SW480 (cell line): Measurements from ENCODE around the gene CCN6.
A peak's percentile ranks its signal among the peaks of the same experiment; 100 is the strongest.
"Not testable (repeated sequence)": the region's sequence is repeated elsewhere in the genome, so short reads cannot be mapped to it uniquely, and the experiment has no call there.

Experiments
- DNase-seq: peaks from one replicate; pipeline ENCODE4 v3.0.0-alpha.2; 2016; ENCODE audit warnings: low spot score

The CCN6 gene

DNA sequence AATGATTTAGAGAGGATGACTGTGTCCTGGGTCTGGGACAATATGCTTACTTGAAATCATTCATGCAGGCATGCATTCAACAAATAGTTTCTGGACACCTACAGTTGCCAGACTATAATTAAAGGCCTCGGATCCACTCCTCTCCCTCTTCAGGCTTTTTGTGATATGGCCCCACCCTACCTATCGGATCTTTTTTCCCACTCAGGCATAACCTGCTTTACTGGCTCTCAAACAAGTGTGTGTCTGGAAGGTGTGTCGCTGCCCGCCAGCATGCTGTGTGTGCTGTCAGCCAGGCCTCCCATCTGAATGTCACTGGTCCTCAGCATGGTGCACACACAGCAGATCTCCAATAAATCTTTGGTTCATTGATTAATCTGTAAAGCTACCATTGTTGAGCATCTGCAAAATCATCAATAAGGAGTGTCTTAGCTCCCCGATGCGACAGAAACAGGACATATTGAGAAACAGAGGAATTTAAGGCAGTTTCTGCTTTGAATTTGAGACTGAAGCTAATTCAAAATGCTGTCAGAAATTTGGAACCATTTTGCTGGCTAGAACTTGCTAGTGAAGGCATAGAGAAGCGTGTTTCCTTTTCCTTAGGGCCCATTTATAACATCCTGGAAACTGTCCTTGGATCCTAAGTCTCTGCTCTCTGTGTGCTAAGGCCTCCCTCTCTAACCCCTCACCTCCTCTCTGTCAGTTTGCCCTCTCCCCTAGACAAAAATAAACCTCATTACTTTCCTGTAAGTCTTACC, 23.5 kb upstream of the CCN6 start:
- no peak for DNase-seq

DNA sequence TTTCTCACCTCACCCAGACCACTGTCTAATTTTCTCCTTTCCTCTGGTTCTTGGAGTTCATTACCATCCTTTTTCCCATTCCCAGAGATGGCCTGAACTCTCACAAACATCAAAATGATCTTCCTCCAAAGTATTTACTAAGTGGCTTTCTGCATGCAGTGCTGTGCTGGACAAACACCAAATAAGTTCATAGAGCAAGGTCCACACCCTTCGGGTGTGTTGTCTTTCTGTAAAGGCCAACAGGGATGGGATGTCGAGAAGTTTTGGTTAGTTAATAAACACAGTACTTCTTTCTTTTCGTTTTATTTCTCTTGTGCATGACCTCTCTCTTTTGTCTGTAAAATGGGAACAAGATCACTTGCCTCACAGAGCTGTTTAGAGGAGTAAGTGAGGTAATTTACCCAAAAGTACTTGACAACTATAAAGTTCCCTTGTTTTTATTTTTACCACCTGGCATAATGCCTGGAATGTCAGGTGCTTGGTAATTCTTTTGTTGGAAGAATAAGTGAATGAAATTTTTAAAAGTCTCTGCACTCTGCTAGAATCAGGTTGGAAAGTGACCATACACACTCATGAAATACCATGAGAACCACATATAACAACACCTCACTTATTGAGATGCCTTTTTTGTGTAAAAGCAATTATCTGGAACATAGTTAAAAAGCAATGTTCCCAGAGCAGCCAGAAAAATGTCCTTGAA, 22.8 kb upstream of the CCN6 start:
- no peak for DNase-seq

DNA sequence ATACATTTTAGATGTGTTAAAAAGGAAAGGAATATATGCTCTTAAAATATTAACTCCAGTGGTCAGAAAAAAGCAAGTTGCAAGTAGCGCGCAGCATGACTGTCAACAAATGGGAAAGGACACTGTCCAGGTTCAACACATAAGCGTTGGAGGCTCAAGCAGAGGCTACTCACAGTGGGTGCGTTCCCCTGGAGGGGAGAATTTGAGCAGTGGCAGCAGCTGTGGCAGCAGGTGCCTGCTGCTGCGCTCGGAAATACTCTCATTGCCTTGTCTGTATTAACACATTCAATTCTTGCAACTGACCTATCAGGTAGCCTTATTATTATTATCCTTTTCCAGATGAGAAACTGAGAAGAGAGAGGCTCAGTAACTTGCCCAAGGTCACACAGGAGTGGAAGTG, 21.9 kb upstream of the CCN6 start:
- no peak for DNase-seq

DNA sequence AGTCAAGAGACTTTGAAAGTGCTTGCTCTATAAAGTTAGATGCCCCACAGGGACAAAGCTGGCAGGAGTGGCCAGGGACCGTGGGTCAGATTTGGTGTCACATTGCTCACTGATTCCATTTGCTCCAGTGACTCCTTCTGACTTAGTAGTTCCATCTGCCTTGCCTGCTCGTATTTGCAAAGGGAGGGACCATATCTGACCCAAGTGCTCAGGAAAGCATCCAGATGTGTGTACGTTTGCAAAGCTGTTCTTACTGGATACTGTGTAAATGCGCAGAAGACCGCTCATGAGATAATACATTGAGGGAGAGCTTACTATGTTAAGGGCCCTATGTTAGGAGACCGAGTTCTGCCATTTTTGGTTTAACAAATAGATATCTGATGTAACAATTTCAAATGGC, 21.2 kb upstream of the CCN6 start:
- no peak for DNase-seq

DNA sequence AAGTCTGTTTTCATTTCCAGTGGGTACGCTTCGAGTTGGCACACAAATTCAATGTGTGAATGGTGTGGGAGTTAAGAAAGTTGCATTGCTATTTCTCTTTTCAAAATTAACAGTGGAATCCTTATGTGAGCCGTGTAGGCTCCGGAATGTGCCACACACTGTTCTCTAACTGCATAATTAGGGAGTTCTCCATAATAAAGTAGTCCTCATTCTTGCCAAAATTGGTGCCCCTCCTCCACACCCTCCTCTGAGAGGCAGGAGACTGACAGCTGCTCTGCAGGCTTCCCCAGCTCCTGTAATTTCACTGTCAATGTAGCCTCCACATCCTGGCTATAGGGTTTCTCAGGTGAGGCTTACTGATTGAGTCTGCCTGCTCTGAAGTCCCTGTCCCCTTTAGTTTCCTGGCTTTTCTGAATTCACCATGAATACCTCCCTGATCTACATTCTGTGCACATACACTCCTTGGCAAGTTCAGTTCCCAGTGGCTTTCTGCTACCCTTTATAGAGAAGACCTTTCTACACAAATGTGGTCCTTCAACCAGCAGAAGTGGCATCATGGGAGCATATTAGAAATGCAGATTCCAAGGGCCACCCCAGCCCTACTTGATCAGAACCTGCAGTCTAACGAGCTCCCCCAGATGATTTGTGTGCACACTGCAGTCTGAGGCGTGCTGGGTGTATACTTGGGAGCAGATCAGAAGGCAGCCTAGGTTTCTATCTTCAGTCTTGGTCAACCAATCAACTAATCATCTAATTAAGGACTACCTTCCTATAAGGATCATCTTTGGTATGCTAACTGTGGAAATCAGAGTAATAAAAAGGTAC, 19.9 kb upstream of the CCN6 start:
- no peak for DNase-seq

DNA sequence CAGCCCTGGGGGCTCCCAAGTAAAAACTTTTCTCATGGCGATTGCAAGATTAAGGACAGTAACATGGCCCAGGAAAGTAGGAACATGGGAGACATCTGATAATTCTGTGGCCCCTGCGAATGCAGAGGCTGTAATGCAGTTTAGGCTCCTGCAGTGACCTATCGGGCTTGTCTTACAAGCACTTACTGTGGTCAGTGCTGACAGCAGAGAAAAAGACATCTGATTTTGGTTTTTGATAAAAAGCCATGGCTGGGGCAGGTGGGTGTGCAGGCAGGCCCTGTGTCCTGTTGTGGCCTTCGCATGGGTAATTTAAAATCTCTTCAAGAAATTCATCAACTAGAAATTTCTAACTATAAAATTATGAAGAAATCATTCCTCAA, 19.3 kb upstream of the CCN6 start:
- DNase-seq = no peak

DNA sequence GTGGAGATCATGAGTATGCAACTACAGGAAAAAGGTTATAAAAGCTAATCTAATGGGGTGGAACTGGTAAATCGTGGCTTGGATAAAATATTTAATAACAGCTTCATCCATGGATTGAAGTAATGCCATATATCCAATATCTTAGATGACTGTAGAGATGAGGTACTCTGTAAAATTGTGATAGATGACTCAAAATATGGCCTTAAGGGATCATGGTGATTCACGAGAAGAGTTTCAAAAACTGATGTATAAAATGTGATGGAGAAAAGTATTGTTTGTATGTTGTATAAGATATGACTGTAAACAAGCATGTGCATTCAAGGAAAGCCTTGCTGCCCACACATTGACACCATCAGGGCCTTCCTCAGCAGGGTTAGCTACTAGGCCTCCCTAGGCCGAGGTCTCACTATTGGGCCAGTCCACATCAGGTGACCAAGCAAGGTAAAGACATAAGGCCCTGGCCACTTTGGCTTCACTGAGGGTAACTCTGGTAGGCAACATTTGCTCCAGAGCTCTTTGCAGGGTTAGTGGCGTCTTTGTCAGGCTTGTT, 17.7 kb upstream of the CCN6 start:
- DNase-seq = no peak

DNA sequence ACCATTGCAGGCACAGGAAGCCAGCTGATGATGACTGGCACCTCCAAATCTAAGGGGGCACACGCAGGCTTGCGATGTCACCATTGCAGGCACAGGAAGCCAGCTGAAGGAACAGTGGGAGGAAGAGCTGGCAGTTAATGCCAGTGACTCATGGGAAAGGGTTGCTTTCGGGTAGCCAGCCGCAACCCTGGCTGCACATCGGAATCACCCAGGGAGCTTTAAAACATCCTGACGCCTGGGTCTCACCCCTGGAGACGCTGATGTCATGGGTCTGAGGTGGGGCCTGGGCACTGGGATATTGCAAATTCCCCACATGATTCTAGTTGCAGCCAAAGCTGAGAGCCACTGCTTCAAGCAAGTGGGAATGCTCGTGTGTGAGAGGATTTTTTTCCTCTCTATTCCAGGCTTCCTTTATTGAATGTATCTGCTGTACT, 16.1 kb upstream of the CCN6 start:
- DNase-seq = peak; percentile 63

DNA sequence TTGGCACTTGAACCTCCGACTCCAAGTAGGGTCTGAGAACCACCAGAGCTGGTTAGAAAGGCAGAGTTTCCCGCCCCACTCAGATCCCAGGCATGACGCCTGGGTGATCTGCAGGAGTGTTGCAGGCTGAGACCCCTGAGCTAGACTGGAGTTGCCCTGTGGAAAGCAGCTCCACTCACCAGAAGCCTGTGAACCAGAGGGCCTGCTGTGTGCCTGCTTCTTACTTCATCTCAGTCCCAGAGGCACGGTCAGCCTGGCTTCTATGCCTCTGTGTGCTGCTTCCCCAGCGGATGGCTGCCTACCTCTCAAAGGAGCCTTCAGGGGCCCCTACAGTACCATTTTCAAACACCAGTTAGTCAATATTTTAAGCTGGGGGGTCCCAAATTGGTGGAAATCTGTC, 15.6 kb upstream of the CCN6 start:
- DNase-seq = no peak

DNA sequence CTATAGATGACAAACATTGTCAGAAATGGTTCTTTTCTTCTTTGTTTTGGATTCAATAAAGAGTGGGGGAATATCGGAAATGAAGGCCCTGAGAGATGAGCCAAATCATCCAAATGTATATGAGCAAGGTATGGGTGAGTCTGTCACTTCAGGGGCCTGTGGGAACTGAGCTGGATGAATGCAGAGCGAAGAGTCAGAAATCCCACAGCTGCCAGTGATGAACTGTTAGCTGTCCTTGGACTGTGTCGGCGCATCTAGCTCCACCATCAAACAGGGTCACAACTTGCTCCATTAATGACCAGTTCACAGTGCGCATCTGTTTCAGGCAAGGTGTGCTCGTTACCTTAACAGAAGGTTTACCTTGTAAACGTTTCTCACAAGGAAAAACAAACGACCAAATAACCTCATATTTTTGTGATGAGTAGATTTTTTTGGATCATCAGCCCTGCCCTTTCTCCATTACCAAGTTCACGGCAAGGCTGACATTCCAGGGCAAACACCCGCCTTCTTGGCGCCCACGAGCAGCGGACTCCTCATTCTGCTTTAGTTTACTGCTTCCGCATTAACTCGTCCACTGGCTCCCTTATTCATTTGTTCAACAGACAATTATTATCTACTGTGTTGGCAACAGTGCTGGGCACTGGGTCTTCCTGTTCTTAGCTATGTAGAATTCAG, 15.0 kb upstream of the CCN6 start:
- no peak for DNase-seq

DNA sequence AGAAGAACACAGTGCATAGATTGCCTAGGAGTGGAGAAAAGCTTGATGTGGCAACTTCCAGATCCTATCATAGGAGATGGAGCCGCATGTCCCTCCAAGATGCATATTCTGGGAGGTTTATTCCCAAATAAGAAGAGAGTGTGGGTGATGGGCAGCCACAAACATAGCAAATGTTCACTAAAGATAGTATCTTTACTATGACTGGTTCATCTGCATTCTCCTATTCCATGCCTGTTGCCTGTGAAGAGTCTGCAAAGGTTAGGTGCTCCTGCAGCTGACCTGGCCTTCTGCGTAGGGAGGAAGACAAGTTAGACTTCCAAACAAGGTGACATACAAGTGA, 14.5 kb upstream of the CCN6 start:
- no peak for DNase-seq

DNA sequence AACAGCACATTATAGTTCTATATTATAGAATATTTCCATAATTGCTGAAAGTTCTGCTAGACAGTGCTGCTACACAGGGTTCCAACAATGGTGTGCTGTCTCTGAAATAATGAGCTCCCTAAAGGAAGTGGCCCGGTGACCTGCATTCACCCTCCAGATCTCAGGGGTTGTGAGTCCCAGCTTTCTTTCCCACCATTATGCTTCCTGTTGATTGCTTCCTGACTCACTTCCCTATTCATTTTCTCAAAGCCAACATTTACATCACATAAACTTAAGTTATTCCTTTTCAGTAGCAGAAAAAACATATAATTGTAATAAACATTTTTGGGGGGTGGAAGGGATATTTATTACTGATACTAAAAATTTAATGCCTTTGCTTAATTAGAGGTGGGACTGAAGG, 12.9 kb upstream of the CCN6 start:
- no peak for DNase-seq

DNA sequence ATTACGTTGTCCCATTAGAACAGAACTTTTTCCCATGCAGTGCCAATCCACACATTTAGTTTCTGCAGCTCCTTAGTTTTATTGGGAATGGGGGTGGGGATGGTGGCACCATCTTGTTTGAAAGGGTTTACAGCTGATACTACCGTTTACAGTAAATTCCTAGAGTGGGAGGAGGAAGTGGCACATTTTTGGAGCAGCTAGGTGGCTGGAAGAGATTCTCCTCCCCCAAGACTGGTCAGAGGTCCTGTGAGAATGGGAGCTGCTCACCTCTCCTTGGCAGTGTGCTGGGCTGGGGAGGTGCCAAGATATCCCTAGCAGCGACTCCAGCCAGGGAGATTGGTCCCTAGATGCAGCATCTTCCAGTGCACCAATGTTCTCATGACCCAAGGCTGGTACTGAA, 12.4 kb upstream of the CCN6 start:
- no peak for DNase-seq

DNA sequence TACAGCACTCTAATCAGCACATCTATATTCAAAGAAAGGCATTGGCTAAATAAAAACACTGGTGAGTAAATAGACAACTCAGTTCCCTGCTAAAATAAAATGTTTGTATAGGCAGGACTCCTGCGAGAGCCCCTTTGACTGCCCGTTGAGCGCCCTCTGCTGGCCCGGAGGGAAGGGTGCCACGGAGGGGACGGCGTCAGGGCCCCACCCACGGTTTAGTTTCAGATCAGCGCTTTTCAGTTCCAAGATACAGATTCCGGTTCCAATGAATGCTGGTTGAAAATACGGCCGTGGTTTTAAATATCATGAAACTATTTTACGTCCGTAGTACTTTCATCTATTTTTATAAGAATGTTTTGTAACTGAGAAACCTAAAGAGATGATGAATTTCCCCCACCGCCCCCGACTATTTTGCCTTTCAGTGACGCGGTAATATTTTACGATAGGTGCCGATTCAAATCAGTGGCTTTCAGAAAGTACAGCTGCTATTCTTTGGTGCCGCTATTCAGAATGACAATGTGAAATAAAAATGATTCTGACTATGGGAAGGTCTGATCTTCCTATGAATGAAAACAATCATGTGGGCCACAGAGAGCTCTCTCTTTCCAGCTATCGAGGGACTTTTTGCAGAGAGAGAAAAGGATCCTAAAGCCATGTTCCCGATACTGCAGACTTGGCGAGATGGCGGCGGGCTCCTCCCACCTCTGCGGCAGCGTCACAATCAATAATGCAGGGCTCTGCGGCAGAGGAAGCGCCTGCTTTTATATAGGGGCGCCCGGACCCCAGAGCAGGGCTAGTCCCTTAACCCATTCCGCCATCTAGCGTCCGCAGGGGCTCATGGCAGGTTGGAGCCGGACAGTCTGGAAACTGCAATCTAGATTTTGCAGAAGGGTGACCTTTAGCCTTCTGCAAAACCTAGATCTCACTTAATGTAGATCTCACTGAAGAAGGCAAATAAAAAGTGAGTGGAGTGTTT, 10.6 kb upstream of the CCN6 start:
- peak; percentile 91 for DNase-seq

DNA sequence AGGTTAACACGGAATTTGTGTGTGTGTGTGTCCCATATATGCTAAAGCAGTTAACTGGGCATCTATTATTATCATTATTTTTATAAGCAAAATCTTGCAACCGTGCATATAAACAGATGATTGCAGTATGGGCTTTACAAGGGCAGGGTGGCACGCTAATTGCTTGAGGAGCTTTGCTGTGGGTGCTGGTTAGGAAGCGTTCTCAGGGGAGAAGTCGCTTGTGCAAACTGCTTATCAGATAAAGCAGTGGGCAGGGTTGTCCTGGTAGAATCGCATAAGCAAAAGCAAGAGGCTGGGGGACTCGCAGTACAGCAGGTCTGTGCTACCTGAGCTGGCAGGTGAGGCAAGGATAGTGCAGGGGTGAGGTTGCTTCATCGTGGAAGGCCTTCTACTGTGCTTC, 9.7 kb upstream of the CCN6 start:
- no peak for DNase-seq

DNA sequence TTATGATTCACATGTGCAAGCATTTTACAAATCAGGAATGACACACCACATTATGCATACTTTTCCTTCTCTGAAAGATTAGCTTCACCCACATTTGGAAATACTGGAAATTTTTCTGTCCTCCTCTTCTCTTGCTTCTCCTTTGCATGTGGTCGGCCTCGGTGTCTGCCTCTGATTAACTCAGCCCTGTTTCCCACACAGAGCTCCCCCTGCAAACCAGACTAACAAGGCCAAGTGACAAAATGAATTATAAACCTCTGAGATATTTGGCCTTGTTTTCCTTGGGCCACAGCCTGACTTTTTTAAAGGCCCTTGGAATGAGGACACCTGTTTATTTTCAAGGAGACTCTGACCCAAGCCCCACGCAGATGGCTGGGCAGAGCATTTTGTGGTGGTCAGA, 9.0 kb upstream of the CCN6 start:
- DNase-seq = no peak

DNA sequence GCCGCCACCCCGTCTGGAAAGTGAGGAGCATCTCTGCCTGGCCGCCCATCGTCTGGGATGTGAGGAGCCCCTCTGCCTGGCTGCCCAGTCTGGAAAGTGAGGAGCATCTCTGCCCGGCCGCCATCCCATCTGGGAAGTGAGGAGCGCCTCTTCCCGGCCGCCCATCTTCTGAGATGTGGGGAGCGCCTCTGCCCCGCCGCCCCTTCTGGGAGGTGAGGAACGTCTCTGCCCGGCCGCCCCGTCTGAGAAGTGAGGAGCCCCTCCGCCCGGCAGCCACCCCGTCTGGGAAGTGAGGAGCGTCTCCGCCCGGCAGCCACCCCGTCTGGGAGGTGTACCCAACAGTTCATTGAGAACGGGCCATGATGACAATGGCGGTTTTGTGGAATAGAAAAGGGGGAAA, 6.4 kb upstream of the CCN6 start:
- DNase-seq = not testable (repeated sequence)

DNA sequence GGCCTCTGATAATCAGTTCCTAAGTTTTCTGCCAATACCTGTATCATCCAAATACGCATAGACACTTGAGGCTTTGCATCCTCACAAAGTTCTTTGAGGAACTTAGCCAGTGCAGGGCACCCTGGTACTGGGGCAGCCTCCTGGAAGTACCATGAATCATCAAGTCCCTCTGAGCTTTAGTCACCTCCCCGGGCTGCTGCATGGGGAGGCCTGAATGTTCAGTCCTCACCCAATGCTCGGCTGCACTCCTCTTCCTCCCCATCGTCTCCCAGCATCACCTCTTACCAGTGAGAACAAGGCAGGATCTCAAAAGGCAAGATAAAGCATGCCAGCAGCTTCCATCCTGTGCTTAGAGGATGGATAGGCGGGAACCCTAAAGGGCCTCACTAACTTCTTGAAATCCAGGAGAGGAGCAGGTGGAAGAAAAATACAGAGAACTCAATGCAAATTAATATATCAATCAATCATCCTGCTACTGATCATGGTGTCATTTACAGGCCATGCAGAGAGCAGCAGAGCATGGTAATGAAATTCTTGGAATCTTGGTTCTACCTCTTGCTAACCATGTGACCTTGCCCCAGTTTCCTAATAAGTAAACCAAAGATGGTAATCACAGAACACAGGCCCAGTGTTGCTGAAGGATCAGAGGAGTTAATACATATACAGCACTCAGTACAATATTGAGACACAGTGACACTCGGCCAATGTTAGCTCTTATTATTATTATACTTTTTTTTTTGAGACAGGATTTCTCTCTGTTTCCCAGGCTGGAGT, 4.7 kb upstream of the CCN6 start:
- no peak for DNase-seq

DNA sequence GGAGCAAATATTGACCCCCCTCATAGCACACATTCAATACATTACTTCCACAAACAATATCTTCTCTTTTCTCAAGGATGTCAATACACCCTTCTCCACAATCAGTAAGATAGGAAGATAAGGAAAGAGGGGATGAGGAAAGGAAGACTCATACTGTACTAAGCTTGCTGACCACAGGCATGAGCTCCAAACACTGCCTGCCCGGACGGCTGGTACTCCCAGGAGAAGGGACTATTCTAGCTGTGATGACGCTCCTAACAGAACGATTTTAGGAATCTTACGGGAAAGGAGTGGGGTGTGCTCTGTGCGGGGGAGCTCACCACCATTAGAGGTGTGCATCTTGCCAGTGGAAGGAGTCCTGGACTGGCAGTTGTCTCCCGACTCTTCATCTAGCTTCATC, 3.9 kb upstream of the CCN6 start:
- no peak for DNase-seq

DNA sequence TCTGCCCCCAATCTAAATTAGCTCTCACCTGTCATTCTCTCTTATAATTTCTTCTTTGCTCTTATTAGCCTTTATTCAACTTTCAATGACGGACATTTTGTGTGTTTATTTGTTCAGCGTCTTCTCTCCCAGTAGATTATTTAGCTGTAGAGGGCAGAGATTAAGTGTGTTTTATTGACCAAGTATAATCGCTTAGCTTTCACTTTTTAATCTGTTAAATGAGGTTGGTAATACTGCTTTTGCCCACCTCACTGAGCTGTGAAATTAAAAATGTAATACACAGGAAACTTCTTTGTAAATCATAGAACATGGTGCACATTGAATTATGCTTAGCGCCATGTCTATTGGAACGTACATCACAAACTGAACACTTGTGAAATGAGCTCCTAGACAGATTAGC, 3.5 kb upstream of the CCN6 start:
- no peak for DNase-seq
